GM12872 (cell line): Measurements from ENCODE around the gene CHKB.
A peak's percentile ranks its signal among the peaks of the same experiment; 100 is the strongest.

Experiments used
- TF ChIP-seq, protein P1 (sequence below): IDR thresholded peaks from 3 replicates; pipeline ENCODE4 v1.5.1; 2011; ENCODE audit warnings: low read depth, mild to moderate bottlenecking, low read length, moderate library complexity; ENCODE audit not compliant: insufficient read depth

The CHKB gene

DNA sequence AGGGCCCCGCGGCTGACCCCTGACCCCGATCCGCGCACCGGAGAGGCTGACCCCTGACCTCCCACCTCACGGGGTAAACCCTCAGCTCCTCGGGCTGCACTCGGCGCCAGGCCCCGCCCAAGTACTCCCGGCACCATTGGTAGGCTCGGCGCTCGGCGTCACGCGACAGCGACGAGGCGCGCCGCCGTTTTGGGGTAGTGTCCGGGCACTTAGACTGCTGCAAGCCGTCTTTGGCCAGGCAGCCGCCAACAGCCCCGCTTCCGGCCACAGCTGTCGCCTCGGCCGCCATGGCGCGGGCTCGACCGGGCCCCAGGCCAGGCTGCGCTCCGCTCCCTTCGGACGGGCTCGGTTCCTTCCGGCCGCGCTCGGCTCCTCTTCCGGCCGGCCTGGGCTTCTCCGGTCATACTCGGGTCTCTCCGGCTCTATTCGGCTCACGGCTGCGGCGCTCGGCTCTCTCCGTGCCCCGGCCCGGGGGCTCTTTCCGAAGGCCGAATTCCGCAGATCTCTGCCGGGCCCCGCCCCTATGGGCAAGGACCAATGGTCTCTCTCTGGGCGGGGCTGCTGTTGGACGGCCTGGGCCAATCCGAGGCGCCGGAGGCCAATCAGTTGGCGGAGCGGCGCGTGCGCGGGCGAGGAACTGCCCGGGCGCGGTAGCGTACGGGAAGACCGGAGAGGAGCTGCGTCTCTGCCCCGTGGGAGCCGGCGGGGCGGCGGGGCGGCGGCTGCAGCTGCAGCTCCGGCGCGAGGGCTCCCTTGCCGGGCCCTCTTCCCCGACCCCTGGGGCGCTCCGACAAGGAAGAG, at the start of gene CHKB:
TSS of gene CHKB (minus strand) at position 357 of the 801 bp plus-strand sequence. CDS start at position 289, 68 bp downstream.
- TF ChIP-seq, protein P1, sequence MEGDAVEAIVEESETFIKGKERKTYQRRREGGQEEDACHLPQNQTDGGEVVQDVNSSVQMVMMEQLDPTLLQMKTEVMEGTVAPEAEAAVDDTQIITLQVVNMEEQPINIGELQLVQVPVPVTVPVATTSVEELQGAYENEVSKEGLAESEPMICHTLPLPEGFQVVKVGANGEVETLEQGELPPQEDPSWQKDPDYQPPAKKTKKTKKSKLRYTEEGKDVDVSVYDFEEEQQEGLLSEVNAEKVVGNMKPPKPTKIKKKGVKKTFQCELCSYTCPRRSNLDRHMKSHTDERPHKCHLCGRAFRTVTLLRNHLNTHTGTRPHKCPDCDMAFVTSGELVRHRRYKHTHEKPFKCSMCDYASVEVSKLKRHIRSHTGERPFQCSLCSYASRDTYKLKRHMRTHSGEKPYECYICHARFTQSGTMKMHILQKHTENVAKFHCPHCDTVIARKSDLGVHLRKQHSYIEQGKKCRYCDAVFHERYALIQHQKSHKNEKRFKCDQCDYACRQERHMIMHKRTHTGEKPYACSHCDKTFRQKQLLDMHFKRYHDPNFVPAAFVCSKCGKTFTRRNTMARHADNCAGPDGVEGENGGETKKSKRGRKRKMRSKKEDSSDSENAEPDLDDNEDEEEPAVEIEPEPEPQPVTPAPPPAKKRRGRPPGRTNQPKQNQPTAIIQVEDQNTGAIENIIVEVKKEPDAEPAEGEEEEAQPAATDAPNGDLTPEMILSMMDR: no peak

DNA sequence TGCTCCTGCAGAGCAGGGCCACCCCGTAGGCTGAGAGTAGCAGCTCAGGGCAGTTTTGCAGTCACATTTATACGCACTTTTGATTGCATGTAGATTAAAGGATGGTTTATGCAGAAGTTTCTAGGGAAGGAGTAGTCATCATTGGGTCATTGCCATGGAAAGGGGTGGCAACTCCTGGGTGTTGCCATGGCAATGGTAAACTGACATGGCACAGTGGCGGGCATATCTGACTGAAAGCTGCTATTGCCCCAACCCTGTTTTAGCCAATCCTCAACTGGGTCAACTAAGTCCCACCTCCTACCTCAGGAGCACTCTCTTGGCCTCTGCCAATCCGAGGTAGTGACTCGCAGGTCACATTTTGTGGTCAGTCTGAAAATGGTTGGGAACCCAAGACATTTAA, 47.7 kb upstream of the CHKB start:
- TF ChIP-seq, protein P1: no peak

DNA sequence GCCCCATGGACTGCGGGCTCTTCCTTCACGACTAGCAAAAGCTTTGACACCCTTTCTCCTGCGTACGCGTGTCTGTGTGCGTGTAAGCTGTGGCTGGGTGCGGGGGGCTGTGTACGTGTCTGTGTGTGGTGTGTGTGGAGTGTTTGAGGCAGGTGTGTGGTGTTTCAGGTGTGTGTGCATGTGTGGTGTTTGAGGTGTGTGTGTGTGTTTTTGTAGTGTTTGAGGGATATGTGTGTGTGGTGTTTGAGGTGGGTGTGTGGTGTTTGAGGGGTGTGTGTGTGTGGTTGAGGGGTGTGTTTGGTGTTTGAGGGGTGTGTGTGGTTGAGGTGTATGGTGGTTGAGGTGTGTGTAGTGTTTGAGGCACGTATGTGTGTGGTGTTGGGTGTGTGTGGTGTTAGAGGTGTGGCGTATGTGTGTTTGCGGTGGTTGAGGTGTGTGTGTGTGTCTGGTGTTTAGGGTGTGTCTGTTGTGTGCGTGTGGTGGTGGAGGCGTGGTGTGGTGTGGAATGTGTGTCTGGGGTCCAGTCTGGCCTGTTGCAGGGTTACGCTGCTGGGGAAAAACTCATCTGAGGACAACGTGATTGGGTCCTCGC, 46.0 kb upstream of the CHKB start:
- TF ChIP-seq, protein P1: no peak

GRCh38 chr22:50627642-50628542, 45.2 kb upstream of the CHKB start, which contains the start of gene ARSA:
TSS of gene ARSA (minus strand) at chr22:50628152. CDS start at chr22:50627779, 373 bp downstream.
- TF ChIP-seq, protein P1: peak; percentile 38; the same call in 2 of the 3 replicates

- TF ChIP-seq, protein P1: no peak
Measured at GRCh38 chr22:50626850-50627641, 44.4 kb upstream of the CHKB start.

- TF ChIP-seq, protein P1: no peak
Measured at GRCh38 chr22:50626314-50626849, 43.7 kb upstream of the CHKB start.
